ENCODE measurements around the gene UBTF. TPM values are rescaled to one million over a fixed set of nuclear protein-coding genes. Genes with fewer than 3 reads are reported as not detected.

UBTF gene
- total and polyA plus RNA-seq, 2 of the 8 experiments (the other 6 are each of a cell fraction or from before 2014, with no cell fraction given) = 14.7 to 106 TPM

GRCh38 chr17:44260296-44260695, 40.8 kb upstream of the UBTF start:
- ChIA-PET CTCF (ENCODE audit: partially characterized antibody) (interaction anchor here (0.7 to 1.4 kb wide), 2 partner anchors 13 to 50 kb away, joined by 3 to 6 read pairs; no protein-coding TSS in a partner anchor), POLR2A (ENCODE audit: partially characterized antibody) (interaction anchor here (0.8 to 1.2 kb wide), 3 partner anchors 8 to 54 kb away, joined by 3 to 5 read pairs (median 3); partner anchors contain the start of gene SLC4A1)
- Histone ChIP-seq H2BK15ac (ENCODE audit: low read length) (no peak overlapping the region), H3K79me2 (ENCODE audit: control insufficient read depth in 1 of 2, insufficient read depth in 2 of 2, low read length in 2 of 2) (no peaks in the 10 kb centered on the region), H3K18ac (ENCODE audit: extremely low read depth, low read length) (no peak overlapping the region), H2BK12ac (ENCODE audit: low read depth, low read length) (no peak overlapping the region), H4K8ac (ENCODE audit: extremely low read depth, insufficient read depth, low read length) (no peak overlapping the region), H3K4me1 (replicated peaks in 1 of 4; ENCODE audit: control insufficient read depth in 3 of 4, insufficient read depth in 4 of 4, low read length in 3 of 4) (no peaks in the 10 kb centered on the region), H3K56ac (replicated peaks; ENCODE audit: insufficient read length, low read depth, low read length) (no peak overlapping the region), H4K5ac (ENCODE audit: insufficient read length, low read depth, low read length) (no peak overlapping the region), H3K23me2 (ENCODE audit: low read depth, low read length) (peaks cover 4% of the 10 kb centered on the region; the same call in 1 of the 2 replicates), H3K9me3 (ENCODE audit: insufficient read depth in 2 of 2, low read depth in 1 of 2, low read length in 1 of 2) (no peaks in the 10 kb centered on the region), H3K4ac (replicated peaks; ENCODE audit: insufficient read length, low read depth, low read length) (no peak overlapping the region), H3K79me1 (ENCODE audit: low read depth, low read length) (no peaks in the 10 kb centered on the region), H4K91ac (replicated peaks; ENCODE audit: insufficient read length, low read length) (no peak overlapping the region), H3K23ac (ENCODE audit: insufficient read length) (no peak overlapping the region), H2AK5ac (ENCODE audit: low read depth, low read length) (no peak overlapping the region), H3K4me3 (ENCODE audit: extremely low read depth in 1 of 4, insufficient read depth in 2 of 4, low read depth in 3 of 4, low read length in 4 of 4) (no peak overlapping the region), H3K9ac (replicated peaks in 1 of 4; ENCODE audit: extremely low read depth in 1 of 4, low read depth in 3 of 4, low read length in 3 of 4) (no peak overlapping the region), H3K36me3 (ENCODE audit: control insufficient read depth in 2 of 4, insufficient read depth in 4 of 4, low read length in 3 of 4) (no peaks in the 10 kb centered on the region), H3K27ac (ENCODE audit: low read depth, low read length) (no peak overlapping the region), H2BK120ac (replicated peaks; ENCODE audit: low read depth, low read length) (no peak overlapping the region), H2BK20ac (ENCODE audit: low read length) (no peak overlapping the region), H4K20me1 (replicated peaks in 1 of 2; ENCODE audit: control insufficient read depth in 1 of 2, insufficient read depth in 2 of 2, low read length in 2 of 2) (no peaks in the 10 kb centered on the region), H3K27me3 (replicated peaks in 1 of 4; ENCODE audit: control insufficient read depth in 3 of 4, extremely low read depth in 1 of 4, insufficient read depth in 3 of 4, low read length in 3 of 4) (no peaks in the 10 kb centered on the region), H3K4me2 (ENCODE audit: insufficient read depth in 1 of 2, low read depth in 2 of 2, low read length in 2 of 2) (no peak overlapping the region), H2AFZ (ENCODE audit: low read length) (no peak overlapping the region), H2BK5ac (ENCODE audit: low read depth, low read length) (no peak overlapping the region), H3K14ac (ENCODE audit: insufficient read length) (no peak overlapping the region)
- TF ChIP-seq SIRT6 (IDR thresholded peaks at IDR 0.05; ENCODE audit: low read length) (no peak), CREB1 (IDR thresholded peaks at IDR 0.05) (no peak), POLR2A (IDR thresholded peaks at IDR 0.05; ENCODE audit: control extremely low read depth in 1 of 2, low read depth in 2 of 2, low read length in 2 of 2) (no peak), RBBP5 (IDR thresholded peaks at IDR 0.05; ENCODE audit: borderline replicate concordance, low read depth, low read length) (no peak), SP1 (IDR thresholded peaks at IDR 0.05; ENCODE audit: low read depth, low read length) (no peak), E2F6 (IDR thresholded peaks at IDR 0.05) (no peak), SIX5 (IDR thresholded peaks at IDR 0.05; ENCODE audit: low read depth, low read length) (no peak), EZH2 (IDR thresholded peaks at IDR 0.05; ENCODE audit: low read depth, low read length, severe bottlenecking) (no peak), SUZ12 (IDR thresholded peaks at IDR 0.05; ENCODE audit: low read length) (no peak), KDM4A (IDR thresholded peaks at IDR 0.05; ENCODE audit: low read depth, low read length, severe bottlenecking) (no peak), RAD21 (IDR thresholded peaks at IDR 0.05 in 1 of 2, conservative IDR thresholded peaks at IDR 0.05 in 1 of 2; ENCODE audit: low read depth in 2 of 2, low read length in 2 of 2) (no peak), TEAD4 (IDR thresholded peaks at IDR 0.05; ENCODE audit: low read depth, low read length) (no peak)
- WGBS, 2 experiments (ENCODE audit: extremely low coverage in 1 of 2, insufficient coverage in 1 of 2, insufficient read length in 1 of 2, insufficient replicate concordance in 2 of 2, low coverage in 1 of 2, low lambda C conversion rate in 2 of 2, missing lambda C conversion rate in 1 of 2) = 91% methylated on average over 6 of the region's 6 CpGs; no CpG with 5 or more reads in 1 of the 2 experiments
- DNase-seq (ENCODE audit: low read depth in 1 of 2, low spot score in 2 of 2) (no peak), FAIRE-seq (no peak)
